Loucy (cell line): ENCODE data around the gene RHEB.

Source experiments
- CTCF ChIP-seq: fragments of 200-600 bp; sonication (generic); conservative IDR thresholded peaks from 2 replicates; pipeline ENCODE4 v1.5.1; 2014; ENCODE audit warnings: mild to moderate bottlenecking, antibody characterized with exemption, low read length
- EZH2phosphoT487 ChIP-seq: fragments of 200-600 bp; IDR thresholded peaks from 2 replicates; pipeline ENCODE4 v1.6.1; 2018; ENCODE audit warnings: antibody characterized with exemption, mild to moderate bottlenecking, moderate library complexity, borderline replicate concordance

- no peak for TF ChIP-seq CTCF
- TF ChIP-seq EZH2phosphoT487, result no peak
These were observed 89.1 kb downstream of the RHEB start for GRCh38 chr7:151430391-151431205.
